ENCODE data around the gene SUSD1. TPM values are rescaled to one million over a fixed set of nuclear protein-coding genes. Genes with fewer than 3 reads are reported as not detected.

Gene SUSD1
- total and polyA plus RNA-seq, 9 of the 15 experiments (the other 6 are each of a cell fraction or from before 2014, with no cell fraction given), result 10.9 to 44.4 (median 36.1) TPM

- TF ChIP-seq, protein P1, sequence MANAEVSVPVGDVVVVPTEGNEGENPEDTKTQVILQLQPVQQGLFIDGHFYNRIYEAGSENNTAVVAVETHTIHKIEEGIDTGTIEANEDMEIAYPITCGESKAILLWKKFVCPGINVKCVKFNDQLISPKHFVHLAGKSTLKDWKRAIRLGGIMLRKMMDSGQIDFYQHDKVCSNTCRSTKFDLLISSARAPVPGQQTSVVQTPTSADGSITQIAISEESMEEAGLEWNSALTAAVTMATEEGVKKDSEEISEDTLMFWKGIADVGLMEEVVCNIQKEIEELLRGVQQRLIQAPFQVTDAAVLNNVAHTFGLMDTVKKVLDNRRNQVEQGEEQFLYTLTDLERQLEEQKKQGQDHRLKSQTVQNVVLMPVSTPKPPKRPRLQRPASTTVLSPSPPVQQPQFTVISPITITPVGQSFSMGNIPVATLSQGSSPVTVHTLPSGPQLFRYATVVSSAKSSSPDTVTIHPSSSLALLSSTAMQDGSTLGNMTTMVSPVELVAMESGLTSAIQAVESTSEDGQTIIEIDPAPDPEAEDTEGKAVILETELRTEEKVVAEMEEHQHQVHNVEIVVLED (CRISPR knock-in tag; IDR thresholded peaks at IDR 0.05), result no peak
- TF ChIP-seq, protein P2, sequence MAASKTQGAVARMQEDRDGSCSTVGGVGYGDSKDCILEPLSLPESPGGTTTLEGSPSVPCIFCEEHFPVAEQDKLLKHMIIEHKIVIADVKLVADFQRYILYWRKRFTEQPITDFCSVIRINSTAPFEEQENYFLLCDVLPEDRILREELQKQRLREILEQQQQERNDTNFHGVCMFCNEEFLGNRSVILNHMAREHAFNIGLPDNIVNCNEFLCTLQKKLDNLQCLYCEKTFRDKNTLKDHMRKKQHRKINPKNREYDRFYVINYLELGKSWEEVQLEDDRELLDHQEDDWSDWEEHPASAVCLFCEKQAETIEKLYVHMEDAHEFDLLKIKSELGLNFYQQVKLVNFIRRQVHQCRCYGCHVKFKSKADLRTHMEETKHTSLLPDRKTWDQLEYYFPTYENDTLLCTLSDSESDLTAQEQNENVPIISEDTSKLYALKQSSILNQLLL (CRISPR knock-in tag; IDR thresholded peaks at IDR 0.05; ENCODE audit: borderline replicate concordance), result no peak
- no peak for TF ChIP-seq BACH1 (tag; IDR thresholded peaks at IDR 0.05)
- no peak for TF ChIP-seq E2F5 (CRISPR knock-in tag; IDR thresholded peaks at IDR 0.05)
- no peak for TF ChIP-seq TEAD2 (tag; IDR thresholded peaks at IDR 0.05)
- no peak for TF ChIP-seq ILK (tag; IDR thresholded peaks at IDR 0.05; ENCODE audit: borderline replicate concordance, low read depth)
- no peak for TF ChIP-seq CBX1 (IDR thresholded peaks at IDR 0.05; ENCODE audit: low read depth)
- TF ChIP-seq ZNF644 (tag; IDR thresholded peaks at IDR 0.05; ENCODE audit: low read depth), result no peak
- TF ChIP-seq, protein P3, sequence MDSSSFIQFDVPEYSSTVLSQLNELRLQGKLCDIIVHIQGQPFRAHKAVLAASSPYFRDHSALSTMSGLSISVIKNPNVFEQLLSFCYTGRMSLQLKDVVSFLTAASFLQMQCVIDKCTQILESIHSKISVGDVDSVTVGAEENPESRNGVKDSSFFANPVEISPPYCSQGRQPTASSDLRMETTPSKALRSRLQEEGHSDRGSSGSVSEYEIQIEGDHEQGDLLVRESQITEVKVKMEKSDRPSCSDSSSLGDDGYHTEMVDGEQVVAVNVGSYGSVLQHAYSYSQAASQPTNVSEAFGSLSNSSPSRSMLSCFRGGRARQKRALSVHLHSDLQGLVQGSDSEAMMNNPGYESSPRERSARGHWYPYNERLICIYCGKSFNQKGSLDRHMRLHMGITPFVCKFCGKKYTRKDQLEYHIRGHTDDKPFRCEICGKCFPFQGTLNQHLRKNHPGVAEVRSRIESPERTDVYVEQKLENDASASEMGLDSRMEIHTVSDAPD (CRISPR knock-in tag; IDR thresholded peaks at IDR 0.05), result no peak
- TF ChIP-seq, protein P4, sequence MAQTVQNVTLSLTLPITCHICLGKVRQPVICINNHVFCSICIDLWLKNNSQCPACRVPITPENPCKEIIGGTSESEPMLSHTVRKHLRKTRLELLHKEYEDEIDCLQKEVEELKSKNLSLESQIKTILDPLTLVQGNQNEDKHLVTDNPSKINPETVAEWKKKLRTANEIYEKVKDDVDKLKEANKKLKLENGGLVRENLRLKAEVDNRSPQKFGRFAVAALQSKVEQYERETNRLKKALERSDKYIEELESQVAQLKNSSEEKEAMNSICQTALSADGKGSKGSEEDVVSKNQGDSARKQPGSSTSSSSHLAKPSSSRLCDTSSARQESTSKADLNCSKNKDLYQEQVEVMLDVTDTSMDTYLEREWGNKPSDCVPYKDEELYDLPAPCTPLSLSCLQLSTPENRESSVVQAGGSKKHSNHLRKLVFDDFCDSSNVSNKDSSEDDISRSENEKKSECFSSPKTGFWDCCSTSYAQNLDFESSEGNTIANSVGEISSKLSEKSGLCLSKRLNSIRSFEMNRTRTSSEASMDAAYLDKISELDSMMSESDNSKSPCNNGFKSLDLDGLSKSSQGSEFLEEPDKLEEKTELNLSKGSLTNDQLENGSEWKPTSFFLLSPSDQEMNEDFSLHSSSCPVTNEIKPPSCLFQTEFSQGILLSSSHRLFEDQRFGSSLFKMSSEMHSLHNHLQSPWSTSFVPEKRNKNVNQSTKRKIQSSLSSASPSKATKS (CRISPR knock-in tag; IDR thresholded peaks at IDR 0.05), result no peak
- no peak; the same call in 1 of the 2 replicates for TF ChIP-seq ELF4 (CRISPR knock-in tag; IDR thresholded peaks at IDR 0.05)
Observed at GRCh38 chr9:112094948-112095681, 80.0 kb downstream of the SUSD1 start (continued).

Data from K562 (cell line).